Natural killer cell (primary cell): Measurements from ENCODE around the gene TRPC4. TPM values are rescaled to one million over a fixed set of nuclear protein-coding genes. Genes with fewer than 3 reads are reported as not detected.

Experiments
- ATAC-seq, 3 donors: fragments of 150-1000 bp in 2 of 3; fragments of 200-7000 bp in 1 of 3; cut with Tn5 transposase; 1 replicate in 1 of 3; 2 replicates in 2 of 3; pipeline ENCODE4 v1.10.0; 2021; ENCODE audit warnings: mild to moderate bottlenecking in 2 of 3, moderate library complexity in 2 of 3
- DNase-seq, 2 donors: peaks; one replicate each; pipeline versions ENCODE4 v3.0.0 to v3.0.0-alpha.2; 2013 to 2021; ENCODE audit warnings: mixed read lengths in 1 of 2
- H3K27ac ChIP-seq: one replicate; pipeline ENCODE4 v1.5.1; 2013; ENCODE audit warnings: mild to moderate bottlenecking, low read length
- H3K27me3 ChIP-seq: one replicate; pipeline ENCODE4 v1.6.1; 2013; ENCODE audit warnings: low read length; ENCODE audit not compliant: control insufficient read depth, insufficient read depth
- H3K36me3 ChIP-seq: one replicate; pipeline ENCODE4 v1.6.1; 2013; ENCODE audit warnings: low read length; ENCODE audit not compliant: control insufficient read depth, insufficient read depth
- H3K4me1 ChIP-seq: one replicate; pipeline ENCODE4 v1.6.1; 2013; ENCODE audit warnings: low read length; ENCODE audit not compliant: control insufficient read depth, insufficient read depth
- H3K4me3 ChIP-seq: one replicate; pipeline ENCODE4 v1.5.1; 2013; ENCODE audit warnings: low read length
- H3K9me3 ChIP-seq: one replicate; pipeline ENCODE4 v1.6.1; 2013; ENCODE audit warnings: low read length; ENCODE audit not compliant: control insufficient read depth, insufficient read depth
- H3K27ac Mint-ChIP-seq, 2 donors: one replicate each; pipeline ENCODE4 v1.8.0; 2022; ENCODE audit warnings: mild to moderate bottlenecking in 2 of 2, mixed read lengths in 2 of 2, moderate library complexity in 1 of 2
- H3K27me3 Mint-ChIP-seq, 2 donors: one replicate each; pipeline ENCODE4 v1.8.0; 2022; ENCODE audit warnings: low read depth in 2 of 2, mixed read lengths in 2 of 2
- H3K36me3 Mint-ChIP-seq: one replicate; pipeline ENCODE4 v1.8.0; 2022; ENCODE audit warnings: mixed read lengths
- H3K4me1 Mint-ChIP-seq, 2 donors: one replicate each; pipeline ENCODE4 v1.8.0; 2022; ENCODE audit warnings: mixed read lengths in 2 of 2
- H3K4me3 Mint-ChIP-seq: one replicate; pipeline ENCODE4 v1.8.0; 2022; ENCODE audit warnings: mild to moderate bottlenecking, moderate library complexity, mixed read lengths
- H3K9me3 Mint-ChIP-seq, 2 donors: one replicate each; pipeline ENCODE4 v1.8.0; 2022; ENCODE audit warnings: mixed read lengths in 2 of 2
- WGBS: methylation state at CpG from one replicate; pipeline ENCODE4 v1.1.7; 2013; ENCODE audit warnings: missing lambda C conversion rate; ENCODE audit not compliant: insufficient coverage; 5-methylcytosine and 5-hydroxymethylcytosine counted together
- intact Hi-C: fragments of 100-400 bp; cut with micrococcal nuclease; formaldehyde crosslinking; loops from one replicate; pipeline ENCODE4 v1.14.2; 2022
- total RNA-seq, 4 donors: library from RNA; stranded (reverse); fragments of 120-200 nt in 1 of 4; gene quantifications; one replicate each; pipeline versions ENCODE4 v1.2.3 to v1.2.4, GENCODE V29; 2013 to 2022
- TF ChIP-seq, protein P1 (sequence below): fragments of 200-600 bp; IDR thresholded peaks from one replicate; pipeline ENCODE4 v1.8.0; 2022; ENCODE audit warnings: antibody characterized with exemption

Gene TRPC4
- total RNA-seq, 3 donors from 2014 or later (not counting 1 experiment from before 2014, with no cell fraction given) = not detected

DNA sequence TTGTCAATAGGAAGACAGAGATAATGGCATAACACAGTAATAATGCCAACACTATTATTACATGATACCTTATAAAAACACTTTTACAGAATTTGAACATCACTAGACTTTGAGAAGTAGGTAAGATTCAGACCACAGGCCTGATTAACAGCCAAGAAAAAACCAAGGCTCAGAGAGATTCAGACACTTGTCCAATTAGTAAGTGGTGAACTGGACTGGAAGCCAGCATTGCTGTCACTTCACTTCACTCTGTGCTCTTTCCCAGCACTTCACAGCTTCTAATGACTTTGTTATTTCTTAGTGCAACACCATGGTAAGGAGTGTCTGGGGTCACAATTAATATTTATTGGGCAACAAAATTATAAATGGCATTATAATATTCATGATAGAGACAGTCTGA, 91.9 kb downstream of the TRPC4 start:
- H3K4me1 Mint-ChIP-seq = no peaks in the 10 kb centered on the region
- intact Hi-C loops = no loop called here
- H3K27ac Mint-ChIP-seq = no peak overlapping the region
- no peak overlapping the region for H3K27ac ChIP-seq
- H3K9me3 Mint-ChIP-seq = peaks cover 2 to 5% of the 10 kb centered on the region in 2 donors
- H3K4me3 Mint-ChIP-seq = no peak overlapping the region
- no peaks in the 10 kb centered on the region for H3K27me3 Mint-ChIP-seq
- TF ChIP-seq, protein P1, sequence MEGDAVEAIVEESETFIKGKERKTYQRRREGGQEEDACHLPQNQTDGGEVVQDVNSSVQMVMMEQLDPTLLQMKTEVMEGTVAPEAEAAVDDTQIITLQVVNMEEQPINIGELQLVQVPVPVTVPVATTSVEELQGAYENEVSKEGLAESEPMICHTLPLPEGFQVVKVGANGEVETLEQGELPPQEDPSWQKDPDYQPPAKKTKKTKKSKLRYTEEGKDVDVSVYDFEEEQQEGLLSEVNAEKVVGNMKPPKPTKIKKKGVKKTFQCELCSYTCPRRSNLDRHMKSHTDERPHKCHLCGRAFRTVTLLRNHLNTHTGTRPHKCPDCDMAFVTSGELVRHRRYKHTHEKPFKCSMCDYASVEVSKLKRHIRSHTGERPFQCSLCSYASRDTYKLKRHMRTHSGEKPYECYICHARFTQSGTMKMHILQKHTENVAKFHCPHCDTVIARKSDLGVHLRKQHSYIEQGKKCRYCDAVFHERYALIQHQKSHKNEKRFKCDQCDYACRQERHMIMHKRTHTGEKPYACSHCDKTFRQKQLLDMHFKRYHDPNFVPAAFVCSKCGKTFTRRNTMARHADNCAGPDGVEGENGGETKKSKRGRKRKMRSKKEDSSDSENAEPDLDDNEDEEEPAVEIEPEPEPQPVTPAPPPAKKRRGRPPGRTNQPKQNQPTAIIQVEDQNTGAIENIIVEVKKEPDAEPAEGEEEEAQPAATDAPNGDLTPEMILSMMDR = no peak
- no peaks in the 10 kb centered on the region for H3K9me3 ChIP-seq
- H3K4me3 ChIP-seq = no peak overlapping the region
- ATAC-seq (no peak), DNase-seq (no peak)
- H3K27me3 ChIP-seq = no peaks in the 10 kb centered on the region
- no peaks in the 10 kb centered on the region for H3K36me3 Mint-ChIP-seq
- no peaks in the 10 kb centered on the region for H3K36me3 ChIP-seq
- no peaks in the 10 kb centered on the region for H3K4me1 ChIP-seq

DNA sequence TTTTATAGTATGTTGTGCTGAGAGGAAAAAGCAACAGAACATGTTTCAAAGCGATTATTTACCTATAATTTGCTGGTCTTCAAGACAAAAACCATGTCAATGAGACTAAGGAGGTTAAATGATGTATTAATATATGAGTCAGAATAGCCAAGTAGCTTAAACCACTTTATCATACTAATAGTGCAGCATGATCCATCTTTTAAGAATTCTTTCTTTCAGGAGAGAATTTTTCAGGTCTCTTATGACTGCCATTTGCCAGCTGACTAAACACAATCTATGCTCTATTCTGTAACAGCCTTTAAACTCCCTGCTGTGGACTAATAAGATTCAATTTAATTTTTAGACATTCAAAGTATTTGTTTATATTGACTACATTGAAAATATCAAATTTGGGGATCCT, 93.7 kb downstream of the TRPC4 start:
- no peak for DNase-seq
- no peaks in the 10 kb centered on the region for H3K27me3 Mint-ChIP-seq
- H3K36me3 ChIP-seq = no peaks in the 10 kb centered on the region
- H3K9me3 Mint-ChIP-seq = peaks cover 5 to 7% of the 10 kb centered on the region in 2 donors
- H3K36me3 Mint-ChIP-seq = no peaks in the 10 kb centered on the region
- no peaks in the 10 kb centered on the region for H3K9me3 ChIP-seq
- H3K27ac Mint-ChIP-seq = no peak overlapping the region
- no peak for ATAC-seq
- H3K27me3 ChIP-seq = no peaks in the 10 kb centered on the region
- intact Hi-C loops = no loop called here
- H3K4me3 Mint-ChIP-seq = no peak overlapping the region
- WGBS = no CpG with 5 or more reads among the region's 1 CpG
- TF ChIP-seq, protein P1 = no peak
- H3K4me1 Mint-ChIP-seq = no peaks in the 10 kb centered on the region
- no peaks in the 10 kb centered on the region for H3K4me1 ChIP-seq
- no peak overlapping the region for H3K4me3 ChIP-seq
- H3K27ac ChIP-seq = no peak overlapping the region

DNA sequence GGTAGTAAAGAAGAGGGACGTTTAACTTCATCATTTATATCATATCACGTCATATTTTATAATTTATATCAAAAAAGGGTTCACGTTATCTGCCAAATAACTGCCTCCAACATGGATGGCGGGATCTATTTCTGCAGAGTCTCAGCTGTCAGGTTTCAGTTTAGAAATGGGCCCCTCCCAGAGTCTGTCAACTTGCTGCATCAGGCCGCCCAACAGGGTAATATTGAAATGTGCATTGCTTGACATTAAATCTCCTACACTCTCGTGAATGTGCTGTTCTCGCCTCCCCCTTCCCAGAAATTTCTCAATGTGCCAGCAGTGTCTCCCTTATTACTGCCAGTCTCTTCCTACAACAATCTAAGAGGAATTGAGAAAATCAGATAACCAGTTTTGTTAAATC, 96.9 kb downstream of the TRPC4 start:
- no peaks in the 10 kb centered on the region for H3K36me3 ChIP-seq
- intact Hi-C loops = no loop called here
- Mint-ChIP-seq H3K27me3 (no peaks in the 10 kb centered on the region), H3K4me3 (no peak overlapping the region), H3K4me1 (no peaks in the 10 kb centered on the region), H3K9me3 (peaks cover 5% of the 10 kb centered on the region in 2 donors), H3K27ac (no peak overlapping the region), H3K36me3 (no peaks in the 10 kb centered on the region)
- DNase-seq = no peak
- H3K4me3 ChIP-seq = no peak overlapping the region
- H3K27ac ChIP-seq = no peak overlapping the region
- 76% methylated on average over 5 of the region's 7 CpGs for WGBS
- TF ChIP-seq, protein P1 = no peak
- no peaks in the 10 kb centered on the region for H3K27me3 ChIP-seq
- H3K9me3 ChIP-seq = no peaks in the 10 kb centered on the region
- no peak for ATAC-seq
- H3K4me1 ChIP-seq = no peaks in the 10 kb centered on the region

DNA sequence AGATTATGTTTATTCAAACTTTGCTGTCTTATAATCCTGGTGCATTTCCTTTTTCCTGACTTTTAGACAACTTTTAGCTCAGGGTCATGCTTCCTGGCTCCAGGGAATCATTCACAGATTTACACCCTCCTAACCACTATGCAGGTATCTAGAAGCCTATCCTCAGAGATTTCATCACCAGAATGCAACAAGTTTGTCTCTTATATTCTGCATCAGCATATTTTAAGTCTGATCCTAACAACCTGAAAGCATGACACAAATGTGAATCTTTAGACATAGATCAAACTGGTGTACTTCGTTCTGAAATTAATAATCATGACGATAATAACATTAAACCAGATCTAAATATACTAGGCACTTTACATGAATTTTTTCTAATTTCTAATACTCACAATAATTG, 100.0 kb downstream of the TRPC4 start:
- Histone ChIP-seq H3K27ac (no peak overlapping the region), H3K36me3 (no peaks in the 10 kb centered on the region), H3K4me3 (no peak overlapping the region), H3K4me1 (no peaks in the 10 kb centered on the region), H3K9me3 (no peaks in the 10 kb centered on the region), H3K27me3 (no peaks in the 10 kb centered on the region)
- Mint-ChIP-seq H3K36me3 (no peaks in the 10 kb centered on the region), H3K27ac (no peak overlapping the region), H3K4me1 (no peaks in the 10 kb centered on the region), H3K9me3 (peaks cover 2 to 6% of the 10 kb centered on the region in 2 donors), H3K4me3 (no peak overlapping the region), H3K27me3 (no peaks in the 10 kb centered on the region)
- TF ChIP-seq, protein P1 = no peak
- ATAC-seq (no peak), DNase-seq (no peak)
- no CpG with 5 or more reads among the region's 2 CpGs for WGBS
- intact Hi-C loops = no loop called here
